Astrocyte (in vitro differentiated cells and primary cell): ENCODE measurements around the gene ENDOV.
"Not testable (repeated sequence)": the region's sequence is repeated elsewhere in the genome, so short reads cannot be mapped to it uniquely, and the experiment has no call there.

ENCODE experiments used
- CTCF ChIP-seq: IDR thresholded peaks from 2 replicates; pipeline ENCODE4 v1.5.1; 2011; ENCODE audit warnings: low read depth, mild to moderate bottlenecking, inconsistent platforms, low read length, moderate library complexity; ENCODE audit not compliant: insufficient read depth
- EZH2 ChIP-seq: IDR thresholded peaks from 2 replicates; pipeline ENCODE4 v1.6.1; 2012; ENCODE audit warnings: mild to moderate bottlenecking, low read length, inconsistent platforms; ENCODE audit not compliant: insufficient read depth

- TF ChIP-seq EZH2, CTCF: not testable (repeated sequence)
Measured at GRCh38 chr17:80401086-80401485, 13.9 kb upstream of the ENDOV start.
